ENCODE data around the gene CCDC148.

DNA sequence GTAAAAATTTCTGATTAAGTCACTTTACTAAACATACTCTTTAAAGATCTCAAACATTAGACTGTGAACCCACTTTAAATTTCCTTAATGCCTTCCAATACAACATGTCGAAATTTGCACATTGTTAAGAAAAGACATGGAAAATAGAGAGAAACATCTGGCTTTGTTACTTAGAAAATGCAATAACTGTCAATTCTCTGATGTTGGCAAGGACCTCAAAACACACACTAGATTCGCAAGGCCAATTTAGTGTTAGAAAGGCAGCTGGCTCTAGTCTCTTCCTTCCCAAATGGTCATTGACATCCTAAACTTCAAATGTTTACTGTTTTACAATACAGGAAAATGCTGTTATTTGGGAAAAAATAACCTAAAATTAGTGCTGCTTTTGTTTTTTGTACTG is 244.3 kb downstream of the CCDC148 start:
- no peak for TF ChIP-seq SUZ12 (IDR thresholded peaks at IDR 0.05; ENCODE audit: extremely low read depth, insufficient read depth, insufficient read length)
- no peak for TF ChIP-seq ZNF274 (IDR thresholded peaks at IDR 0.05; ENCODE audit: low read depth, low read length)
